ENCODE data around the gene CNTRL.

DNA sequence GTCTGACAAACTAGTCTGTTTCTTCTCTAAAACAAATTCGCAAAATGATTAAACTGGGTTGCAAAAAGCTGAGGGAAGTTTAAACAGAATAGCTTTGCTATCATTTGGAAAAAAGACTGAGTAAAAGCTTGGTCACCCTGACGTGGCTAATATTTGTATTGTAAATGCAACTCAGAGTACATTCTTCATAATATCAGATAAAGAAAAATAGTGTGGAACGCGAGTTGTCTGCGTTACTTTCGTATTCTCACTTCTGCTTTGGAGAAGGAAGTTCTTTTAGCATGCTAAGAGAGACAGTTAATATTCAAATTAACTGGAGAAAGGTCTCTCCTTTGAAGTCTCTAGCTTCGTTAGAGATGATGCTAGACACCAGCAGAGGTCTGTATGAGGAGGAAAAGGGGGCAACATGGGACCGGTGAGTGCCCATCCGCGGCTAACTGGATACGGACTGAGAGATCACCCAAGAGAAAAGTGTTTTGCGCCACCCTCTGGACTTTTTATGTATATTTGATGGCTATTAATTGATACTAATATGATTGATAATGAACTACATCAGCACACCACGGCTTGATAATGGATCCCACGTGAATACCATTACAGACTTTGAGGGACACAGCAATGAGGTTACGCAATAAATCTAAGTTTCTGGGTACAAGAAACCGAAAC lies 2.9 kb upstream of the CNTRL start:
- TF ChIP-seq POLR2A (IDR thresholded peaks at IDR 0.05): no peak
- TF ChIP-seq, protein P1, sequence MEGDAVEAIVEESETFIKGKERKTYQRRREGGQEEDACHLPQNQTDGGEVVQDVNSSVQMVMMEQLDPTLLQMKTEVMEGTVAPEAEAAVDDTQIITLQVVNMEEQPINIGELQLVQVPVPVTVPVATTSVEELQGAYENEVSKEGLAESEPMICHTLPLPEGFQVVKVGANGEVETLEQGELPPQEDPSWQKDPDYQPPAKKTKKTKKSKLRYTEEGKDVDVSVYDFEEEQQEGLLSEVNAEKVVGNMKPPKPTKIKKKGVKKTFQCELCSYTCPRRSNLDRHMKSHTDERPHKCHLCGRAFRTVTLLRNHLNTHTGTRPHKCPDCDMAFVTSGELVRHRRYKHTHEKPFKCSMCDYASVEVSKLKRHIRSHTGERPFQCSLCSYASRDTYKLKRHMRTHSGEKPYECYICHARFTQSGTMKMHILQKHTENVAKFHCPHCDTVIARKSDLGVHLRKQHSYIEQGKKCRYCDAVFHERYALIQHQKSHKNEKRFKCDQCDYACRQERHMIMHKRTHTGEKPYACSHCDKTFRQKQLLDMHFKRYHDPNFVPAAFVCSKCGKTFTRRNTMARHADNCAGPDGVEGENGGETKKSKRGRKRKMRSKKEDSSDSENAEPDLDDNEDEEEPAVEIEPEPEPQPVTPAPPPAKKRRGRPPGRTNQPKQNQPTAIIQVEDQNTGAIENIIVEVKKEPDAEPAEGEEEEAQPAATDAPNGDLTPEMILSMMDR (IDR thresholded peaks at IDR 0.05): peak in 4 of 5 experiments; percentile 25 to 37 (median 27)

Measured in tibial nerve (tissue), 3 donors.